ENCODE results near the gene SKAP1.
"Not testable (repeated sequence)": the region's sequence is repeated elsewhere in the genome, so short reads cannot be mapped to it uniquely, and the experiment has no call there.

SKAP1 gene

DNA sequence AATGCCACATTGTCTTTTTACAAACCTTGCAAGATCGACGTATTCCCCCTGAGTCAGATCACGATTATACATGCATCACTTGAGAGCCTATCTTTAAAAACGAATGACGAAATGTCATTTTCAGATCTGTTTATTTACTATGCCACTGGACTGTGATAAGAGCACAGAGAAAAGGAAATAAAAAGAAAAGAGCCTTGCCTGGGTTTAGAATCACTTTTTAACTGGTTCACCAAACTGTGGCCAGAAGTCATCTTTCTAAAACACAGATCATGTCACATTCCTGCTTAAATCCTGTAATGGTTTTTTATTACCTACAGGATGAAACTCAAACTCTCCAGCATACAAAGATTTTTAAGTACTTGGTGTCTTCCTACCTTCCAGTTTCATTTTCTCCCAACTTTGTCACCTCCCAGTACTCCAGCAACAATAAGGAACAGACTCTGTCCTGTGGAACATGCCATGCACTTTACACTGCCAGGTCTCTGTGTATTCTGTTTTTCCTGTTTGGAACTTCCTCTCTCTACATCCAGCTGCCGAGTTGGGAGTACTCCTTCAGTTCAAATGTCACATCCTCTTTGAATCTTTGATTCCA, 231.0 kb downstream of the SKAP1 start:
- DNase-seq, result no peak

DNA sequence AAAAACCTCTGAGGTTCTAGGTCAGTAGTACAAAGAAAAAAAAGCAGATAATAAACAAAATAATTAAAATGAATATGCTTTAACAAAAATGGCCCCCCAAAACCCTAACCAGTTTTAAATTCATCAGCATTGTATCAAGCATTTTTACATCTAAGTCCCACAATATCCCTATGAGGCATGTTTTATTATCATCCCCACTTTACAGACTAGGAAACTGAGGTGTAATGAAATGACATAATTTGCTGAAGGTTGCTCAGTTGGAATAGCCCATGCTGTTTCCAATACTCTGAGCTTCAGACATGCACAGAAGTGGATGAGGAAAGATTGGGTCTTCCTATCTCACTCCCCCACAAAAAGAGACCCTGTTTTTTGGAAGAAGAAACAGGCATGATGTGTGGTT, 234.1 kb downstream of the SKAP1 start:
- DNase-seq, result no peak

DNA sequence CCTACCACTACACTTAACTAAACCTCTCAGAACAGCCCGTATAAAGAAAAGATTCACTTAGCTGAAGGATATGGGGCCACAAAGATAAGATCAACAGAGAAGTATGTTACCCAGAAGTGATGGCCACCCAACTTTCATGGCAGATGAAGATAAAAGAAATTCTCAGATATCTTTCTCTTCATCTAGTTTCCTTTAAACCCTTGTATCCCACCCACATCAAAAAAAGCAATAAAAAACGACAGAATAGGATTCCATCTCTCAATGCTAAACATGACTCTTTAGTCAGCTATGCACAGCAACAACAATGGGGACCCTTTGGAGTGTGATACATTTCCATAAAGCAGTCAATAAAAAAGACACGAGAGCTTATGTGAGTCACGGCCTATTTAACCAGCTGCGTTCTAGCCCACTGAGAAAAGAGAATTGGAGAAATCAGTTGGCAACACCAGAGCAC, 235.9 kb downstream of the SKAP1 start:
- no peak for DNase-seq

DNA sequence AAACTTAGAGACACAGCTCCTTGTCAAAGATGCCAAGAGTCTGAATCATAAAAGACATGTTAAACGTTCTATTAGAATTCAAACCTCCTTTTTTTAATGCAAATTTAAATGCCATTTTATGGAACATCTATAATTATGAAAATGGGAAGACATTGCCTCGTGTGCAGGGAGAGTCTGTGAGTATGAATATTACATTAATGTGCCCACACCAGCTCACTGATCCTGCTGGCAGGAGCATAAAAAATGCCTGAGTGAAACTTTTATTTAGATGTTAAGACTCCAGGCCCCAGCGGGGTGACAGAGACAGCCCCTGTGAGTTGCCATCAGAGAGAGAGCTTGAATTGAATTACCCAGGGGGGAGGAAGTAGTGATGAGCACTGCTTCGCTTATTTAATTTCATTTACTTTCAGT, 237.7 kb downstream of the SKAP1 start:
- DNase-seq, result no peak

DNA sequence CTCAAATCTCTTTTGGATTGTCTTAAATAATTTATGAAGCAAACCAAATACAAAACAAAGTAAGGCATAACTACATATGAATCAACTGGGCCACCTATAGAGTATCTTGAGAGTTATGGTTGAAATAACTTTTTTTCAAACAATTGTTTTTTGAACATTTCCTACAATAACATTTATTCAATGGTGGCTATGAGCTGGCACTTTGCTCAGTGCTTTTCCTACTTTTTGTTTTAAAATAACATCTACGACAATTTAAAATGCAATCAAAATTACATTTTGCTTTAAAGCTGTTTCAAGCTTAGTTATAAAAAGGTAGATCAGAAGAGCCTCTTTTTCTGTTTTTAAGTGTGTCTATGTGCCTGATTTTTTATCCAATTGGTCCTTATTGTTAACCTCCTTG, 238.7 kb downstream of the SKAP1 start:
- no peak for DNase-seq

DNA sequence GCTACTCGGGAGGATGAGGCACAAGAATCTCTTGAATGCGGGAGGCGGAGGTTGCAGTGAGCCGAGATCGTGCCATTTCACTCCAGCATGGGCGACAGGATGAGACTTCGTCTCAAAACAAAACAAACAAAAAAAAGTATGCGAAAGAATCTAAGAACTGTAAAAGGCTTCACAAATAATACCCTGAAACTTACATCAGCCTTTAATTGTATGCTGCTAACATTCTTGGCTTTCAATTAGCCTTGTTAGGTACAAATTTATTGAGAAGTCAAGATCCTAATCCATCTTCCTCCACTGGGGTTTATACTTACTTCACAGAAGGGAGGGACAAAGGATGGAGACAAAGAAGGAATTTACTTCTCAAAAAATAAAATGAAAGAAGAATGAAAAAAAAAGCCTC, 239.1 kb downstream of the SKAP1 start:
- DNase-seq, result no peak

DNA sequence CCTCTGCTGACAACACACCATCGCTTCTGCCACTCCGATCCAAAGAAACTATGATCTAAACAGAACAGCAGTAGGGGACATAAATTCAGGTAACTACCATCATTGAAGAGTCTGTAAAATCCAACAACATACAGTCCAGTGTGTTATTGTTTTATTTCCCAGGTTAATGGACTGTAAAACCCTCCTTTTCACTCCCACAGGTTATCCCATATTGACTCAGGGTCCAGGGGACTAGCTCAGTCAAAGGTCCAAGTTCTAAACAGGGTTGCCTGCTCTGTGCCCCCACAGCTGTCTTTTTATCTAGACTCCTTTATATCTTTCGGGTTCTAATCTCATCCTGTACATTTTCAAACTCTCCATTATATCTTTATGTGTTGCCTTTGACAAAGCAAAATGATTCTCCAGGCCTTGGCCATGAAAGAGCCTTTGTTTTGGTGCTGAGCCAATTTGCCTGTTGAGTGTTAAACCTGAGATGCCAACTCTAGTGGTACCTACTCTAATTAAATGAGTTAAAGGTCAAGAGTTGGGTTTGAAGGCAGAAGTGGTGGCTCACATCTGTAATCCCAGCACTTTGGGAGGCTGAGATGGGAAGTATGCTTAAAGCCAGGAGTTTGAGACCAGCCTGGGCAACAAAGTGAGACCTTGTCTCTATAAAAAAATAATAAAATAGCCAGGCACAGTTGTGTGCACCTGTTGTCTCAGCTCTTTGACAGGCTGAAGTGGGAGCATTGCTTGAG, 242.0 kb downstream of the SKAP1 start:
- no peak for DNase-seq

DNA sequence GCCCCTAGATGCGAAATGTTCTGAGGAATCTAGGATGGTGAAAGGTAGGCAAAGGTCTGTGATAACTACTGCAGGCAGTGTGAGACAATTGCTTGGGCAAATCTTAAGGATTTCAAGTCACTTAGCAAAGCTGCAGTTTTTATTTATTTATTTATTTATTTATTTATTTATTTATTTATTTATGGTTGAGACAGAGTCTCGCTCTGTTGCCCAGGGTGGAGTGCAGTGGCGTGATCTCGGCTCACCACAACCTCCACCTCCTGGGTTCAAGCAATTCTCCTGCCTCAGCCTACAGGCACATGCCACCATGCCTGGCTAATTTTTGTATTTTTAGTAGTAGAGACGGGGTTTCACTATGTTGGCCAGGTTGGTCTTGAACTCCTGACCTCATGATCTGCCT, 243.7 kb downstream of the SKAP1 start:
- DNase-seq, result not testable (repeated sequence)

DNA sequence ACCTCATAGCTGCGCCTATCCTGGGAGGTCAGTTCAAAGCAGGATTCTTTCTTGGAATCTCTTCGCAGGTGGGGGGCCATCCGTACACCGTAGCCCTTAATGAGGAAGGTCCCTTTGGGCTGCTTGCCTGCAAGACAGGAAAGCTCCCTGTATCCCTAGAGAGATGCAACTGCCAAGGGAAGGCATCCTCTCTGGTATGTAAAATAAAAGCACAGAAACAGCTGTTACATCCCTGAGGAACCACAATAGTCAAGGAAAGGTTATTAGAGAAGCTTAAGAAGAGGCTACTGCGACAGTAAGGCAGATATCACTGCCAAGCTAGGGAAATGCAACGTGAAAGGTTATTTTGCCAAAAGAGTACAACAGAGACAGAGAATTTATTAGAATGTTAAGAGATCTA, 245.3 kb downstream of the SKAP1 start:
- no peak for DNase-seq

DNA sequence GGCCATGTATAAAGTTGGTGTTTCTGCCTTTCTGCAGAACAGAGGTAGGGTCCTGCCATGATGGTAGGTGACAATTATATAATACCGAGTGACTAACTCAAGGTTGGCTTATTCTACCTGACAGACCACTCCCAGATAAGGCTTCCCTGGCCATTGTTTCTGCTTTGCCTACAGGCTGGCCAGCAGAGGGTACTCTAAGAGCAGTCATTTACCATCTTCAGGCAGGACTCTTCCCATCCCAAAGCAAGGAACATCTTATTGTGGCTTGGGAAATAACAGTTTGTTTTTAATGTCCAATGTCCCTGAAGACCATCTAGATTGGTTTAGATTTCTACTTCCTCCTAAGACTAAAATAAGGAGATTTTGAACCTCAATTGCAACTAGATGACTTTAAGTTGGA, 248.4 kb downstream of the SKAP1 start:
- DNase-seq, result no peak

DNA sequence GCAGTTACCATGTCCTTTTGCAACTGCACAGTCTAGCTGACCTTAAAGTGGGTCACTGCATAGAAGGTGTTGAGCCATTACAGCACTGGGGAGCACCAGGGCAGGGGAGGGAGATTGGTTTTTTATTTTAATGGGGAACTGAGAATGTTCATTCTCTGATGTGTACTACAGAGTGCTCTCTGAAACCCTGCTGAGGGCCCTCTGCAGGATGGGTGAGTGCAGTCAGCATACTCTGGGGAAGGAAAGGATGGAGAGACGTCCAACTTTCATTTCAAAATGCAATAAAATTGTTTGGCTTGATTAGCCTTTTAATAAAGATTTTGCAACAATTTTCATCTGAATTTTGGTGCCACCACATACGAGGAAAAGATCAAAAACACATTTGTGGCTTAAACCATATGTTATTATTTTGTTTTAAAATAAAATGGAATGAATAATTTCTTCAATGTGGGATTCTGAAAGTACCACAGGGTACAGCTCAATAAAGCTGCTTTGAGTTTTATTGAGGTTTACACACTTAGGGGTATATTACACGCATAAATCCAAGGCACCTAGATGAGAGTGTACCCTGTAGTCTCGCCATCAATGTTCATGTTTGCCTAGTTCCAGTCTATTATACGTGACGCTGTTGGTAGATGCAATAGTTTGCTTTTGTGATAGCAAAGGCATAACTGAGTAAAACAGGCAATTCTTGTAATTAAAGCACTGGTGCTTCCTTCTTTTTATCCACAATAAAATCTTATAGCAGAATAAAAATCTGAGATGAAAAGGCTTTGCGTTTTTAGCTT, 249.0 kb downstream of the SKAP1 start:
- no peak for DNase-seq

DNA sequence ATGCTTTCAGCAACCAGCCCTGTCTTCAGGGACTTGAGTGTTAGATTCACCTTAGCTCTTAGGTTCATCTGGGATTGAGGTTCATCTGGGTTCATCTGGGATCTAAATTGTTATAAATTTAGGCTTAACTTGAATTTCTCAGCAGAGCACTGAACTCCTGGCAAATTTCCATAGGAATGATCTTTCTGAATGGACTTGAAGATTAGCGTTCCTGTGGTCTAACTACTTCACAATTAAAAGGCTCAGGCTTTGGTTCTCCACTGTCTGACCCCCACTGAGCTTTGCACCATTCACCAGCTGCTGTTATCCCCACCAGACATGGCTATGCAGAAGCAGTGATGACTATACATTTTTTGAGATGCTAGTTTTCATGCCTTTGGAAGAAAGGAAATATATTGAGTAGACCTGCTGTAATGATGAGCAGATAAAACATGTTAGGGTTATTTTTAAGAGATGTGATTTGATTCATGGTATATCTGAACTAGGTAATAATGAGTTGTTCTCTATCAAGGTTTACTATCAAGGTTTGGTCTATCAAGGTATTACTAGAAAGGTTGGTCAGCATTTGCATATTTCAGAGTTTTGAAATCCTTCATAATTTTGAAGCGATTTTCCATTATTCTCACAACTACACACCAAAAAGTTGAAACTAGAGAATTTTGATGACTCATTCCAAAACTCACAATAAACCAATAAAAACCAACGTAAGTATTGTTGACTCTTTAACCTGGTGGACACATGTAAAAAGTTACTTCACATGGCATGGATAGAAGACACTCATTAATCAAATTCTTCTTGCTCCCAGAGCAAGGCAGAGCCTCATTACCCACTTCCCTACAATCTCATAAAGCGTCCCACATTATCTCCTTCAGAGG, 250.7 kb downstream of the SKAP1 start:
- DNase-seq, result no peak

DNA sequence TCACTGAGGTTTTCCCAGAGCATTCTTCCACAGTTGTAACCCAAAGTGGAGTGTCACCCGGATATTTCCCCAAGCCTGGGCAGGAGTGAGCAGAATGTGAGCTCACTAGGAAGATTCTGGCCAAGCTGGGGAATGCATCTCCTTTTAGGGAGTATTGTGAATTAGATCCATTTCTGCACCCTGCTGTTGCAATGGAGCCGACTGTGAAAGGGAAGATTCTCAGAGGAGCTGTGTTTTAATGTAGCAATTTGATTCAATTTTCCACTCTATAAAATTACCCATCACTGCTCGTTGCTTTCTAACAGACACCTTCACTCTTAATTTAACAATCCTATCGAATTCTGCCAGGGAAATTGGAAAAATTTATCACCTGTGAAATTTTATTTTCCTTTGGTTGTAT, 251.7 kb downstream of the SKAP1 start:
- DNase-seq, result no peak

DNA sequence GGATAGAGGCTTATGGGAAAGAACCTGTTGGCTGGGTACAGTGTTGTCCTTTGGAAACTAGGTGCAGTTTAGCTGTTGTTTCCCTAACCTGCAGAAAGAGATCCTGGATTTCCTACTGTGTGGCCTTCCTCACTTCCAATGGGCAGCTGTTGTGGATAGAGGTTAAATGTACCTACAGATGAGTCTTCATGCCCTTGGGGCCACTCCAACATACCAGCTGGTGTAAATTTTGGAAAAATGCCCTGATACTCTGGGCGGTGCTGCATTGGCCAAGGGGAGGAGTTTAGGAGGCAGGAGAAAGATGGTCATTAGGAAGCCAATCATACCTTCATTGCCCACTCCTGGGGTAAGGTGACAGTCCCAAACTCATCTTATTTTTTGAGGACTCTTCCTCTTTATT, 252.2 kb downstream of the SKAP1 start:
- DNase-seq, result no peak

DNA sequence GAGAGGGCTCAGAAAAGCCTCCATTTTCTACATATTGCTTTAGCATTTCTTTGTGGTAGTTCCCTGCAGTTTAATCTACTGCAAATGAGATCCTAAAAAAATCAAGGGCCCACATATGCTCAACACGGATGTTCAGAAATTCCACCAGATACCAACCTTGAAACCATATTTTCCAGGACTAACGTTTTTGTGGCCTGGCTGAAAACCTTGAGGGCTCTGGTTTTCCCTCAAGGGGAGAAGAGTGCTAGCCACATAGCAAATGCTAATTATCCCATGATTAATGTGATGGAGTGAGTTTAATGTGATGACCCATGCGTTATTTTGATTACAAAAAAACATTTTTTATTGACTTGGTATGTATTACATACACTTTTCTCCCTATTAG, 253.6 kb downstream of the SKAP1 start:
- no peak for DNase-seq

DNA sequence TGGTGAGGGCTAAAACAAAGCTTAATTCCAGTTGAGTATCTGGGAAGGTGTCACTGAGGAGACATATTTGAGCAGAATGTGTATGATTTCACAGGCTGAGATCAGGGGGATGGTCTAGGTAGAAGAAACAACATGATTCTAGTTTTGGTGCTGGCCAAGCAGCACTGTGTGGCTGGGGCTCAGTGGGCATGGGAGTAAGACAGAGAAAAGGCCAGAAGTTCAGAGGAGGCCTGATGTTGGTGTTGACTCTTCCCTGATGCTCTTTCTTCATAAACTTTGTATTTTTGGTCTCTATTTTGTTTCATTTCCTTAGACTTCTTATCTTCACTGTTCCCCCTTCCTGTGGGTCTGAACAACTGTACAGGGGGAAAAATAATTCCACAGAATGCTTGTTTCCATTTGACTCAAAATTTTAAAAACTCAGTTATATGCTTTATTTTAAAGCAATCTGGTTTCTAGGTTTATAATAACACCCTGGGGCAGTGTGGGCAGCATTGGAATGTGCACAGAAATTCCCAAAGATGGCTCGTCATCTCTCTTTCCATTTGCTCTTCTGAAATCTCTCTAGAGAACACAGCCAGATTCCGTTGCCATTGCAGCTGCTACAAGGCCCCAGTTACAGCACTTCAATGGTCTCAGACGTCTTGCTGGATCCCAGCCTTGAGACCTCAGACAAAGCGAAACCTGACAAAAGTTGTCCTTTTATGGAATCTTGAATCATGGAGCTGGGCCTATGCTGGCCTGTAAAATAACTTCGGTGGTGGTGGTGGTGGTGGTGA, 254.1 kb downstream of the SKAP1 start:
- DNase-seq, result peak; percentile 52

DNA sequence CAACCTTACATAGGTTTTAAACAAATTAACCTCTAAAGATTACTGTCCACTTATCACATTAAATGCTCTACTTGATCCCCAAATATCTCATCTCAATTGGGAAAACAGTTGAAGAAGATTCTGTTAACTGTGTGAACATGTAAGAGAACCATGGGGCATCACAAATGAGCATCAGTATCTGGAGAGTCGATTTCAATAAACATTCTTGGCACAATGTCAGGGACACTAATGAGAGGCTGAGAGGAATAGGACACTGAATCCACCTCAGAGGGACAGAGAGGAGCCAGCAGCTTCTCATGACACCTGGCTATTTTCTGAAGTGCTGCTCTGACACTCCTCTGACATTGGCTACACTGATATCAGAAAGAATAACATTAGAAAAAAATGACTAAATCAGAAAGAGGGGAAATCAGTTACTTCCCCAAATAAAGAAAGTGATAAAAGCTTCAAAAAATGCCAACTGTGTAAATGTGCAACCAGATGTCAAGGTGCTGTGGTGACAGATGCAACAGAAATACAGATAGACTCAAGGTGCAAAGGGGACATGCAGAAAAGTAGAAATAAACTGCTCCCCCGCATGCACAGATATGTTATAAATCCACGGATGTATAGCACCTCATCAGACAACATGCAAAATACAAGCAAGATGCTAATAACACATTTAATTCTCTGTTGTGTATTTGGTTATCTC, 255.0 kb downstream of the SKAP1 start:
- no peak for DNase-seq

DNA sequence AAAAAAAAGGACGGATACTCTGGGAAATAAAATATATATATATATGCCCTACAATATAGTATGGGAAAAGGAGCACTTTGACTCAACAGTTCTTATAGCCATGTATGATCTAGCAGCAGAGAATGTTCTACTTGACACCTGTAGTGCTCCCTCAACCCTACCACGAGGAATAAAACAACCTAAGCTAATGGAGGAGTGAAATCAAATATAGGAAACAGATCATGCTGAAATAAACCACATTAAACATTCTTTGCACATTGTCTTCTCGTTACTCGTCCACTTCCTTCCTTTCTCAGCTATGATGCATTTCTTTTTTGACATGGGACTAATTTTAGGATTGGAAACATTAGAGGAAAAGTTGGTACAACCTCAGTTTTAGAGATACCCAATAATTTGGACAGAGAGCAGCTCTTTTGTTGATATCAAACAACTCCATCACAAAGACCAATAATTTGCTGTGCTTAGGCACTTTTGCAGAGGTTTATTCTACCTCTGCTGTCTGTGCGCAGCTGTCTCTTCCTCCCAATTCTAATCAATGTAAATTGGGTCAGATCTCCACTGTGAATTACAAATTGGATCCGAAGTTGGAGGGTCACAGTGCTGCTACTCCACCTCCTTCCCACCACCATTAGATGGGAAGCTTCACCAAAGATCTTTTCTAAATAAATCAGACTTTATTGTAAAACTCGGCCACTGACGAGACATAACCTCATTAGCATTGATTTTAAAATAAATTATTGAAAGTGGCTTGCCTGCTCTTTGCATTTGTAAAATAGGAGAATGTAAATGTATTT, 256.6 kb downstream of the SKAP1 start:
- DNase-seq, result no peak

DNA sequence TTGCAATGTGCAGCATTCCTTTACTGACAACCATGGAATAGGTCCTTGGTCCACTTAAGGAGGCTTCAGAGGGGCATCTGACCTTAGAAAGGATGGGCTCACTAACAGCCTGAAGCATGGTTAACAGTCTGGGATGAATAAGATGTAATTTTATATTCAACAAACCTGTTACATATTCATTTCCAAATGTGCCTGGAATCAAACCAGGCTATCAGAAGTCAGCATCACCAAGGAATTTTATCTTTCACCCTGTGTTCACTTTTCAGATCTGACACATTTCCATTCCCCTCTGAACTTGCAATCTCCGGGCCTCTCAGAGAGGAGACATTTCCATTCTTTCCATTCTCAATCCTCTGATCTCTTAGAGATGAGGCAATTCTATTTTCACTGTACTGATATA, 260.1 kb downstream of the SKAP1 start:
- no peak for DNase-seq

DNA sequence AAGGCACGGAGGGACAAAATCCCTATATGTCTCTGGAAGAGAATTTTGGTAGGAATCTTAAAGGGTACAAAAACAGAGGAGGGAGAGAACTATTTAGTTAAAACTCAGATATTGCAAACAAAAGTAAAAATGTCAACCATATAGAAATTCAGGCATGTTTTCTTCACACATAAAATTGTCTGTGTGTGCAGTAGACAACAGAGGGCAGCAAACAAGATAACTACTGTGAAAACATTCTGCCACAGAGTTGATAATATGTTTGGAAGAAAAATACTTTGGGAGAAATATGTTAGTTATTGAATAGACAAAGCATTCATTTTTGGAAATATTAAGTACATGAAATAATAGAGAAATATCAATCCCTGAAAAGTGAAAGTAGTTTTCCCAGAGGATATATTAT, 266.2 kb downstream of the SKAP1 start:
- no peak for DNase-seq
